HG03432 (cell line): ENCODE results near the gene CST4.
"Not testable (repeated sequence)": the region's sequence is repeated elsewhere in the genome, so short reads cannot be mapped to it uniquely, and the experiment has no call there.

Experiments used
- ATAC-seq: cut with Tn5 transposase; IDR thresholded peaks from one replicate; pipeline ENCODE4 v1.9.1; 2021; ENCODE audit warnings: mild to moderate bottlenecking, moderate library complexity; ENCODE audit not compliant: unreplicated experiment

The CST4 gene

GRCh38 chr20:23663180-23663579, 25.7 kb downstream of the CST4 start:
- ATAC-seq = no peak

- no peak for ATAC-seq
These were observed 26.5 kb downstream of the CST4 start for GRCh38 chr20:23662276-23662870.

GRCh38 chr20:23661002-23661429, 27.8 kb downstream of the CST4 start:
- no peak for ATAC-seq

GRCh38 chr20:23659989-23660837, 28.6 kb downstream of the CST4 start:
- no peak for ATAC-seq

- ATAC-seq = not testable (repeated sequence)
These were observed 29.2 kb downstream of the CST4 start for GRCh38 chr20:23659610-23659988.

- no peak for ATAC-seq
These were observed 29.7 kb downstream of the CST4 start for GRCh38 chr20:23658989-23659609.

- ATAC-seq = no peak
These were observed 30.5 kb downstream of the CST4 start for GRCh38 chr20:23658336-23658735.

GRCh38 chr20:23657202-23657601, 31.6 kb downstream of the CST4 start:
- no peak for ATAC-seq

GRCh38 chr20:23656372-23656771, 32.5 kb downstream of the CST4 start:
- ATAC-seq = no peak

GRCh38 chr20:23655491-23656211, 33.2 kb downstream of the CST4 start:
- no peak for ATAC-seq

GRCh38 chr20:23654717-23655116, 34.1 kb downstream of the CST4 start:
- ATAC-seq = no peak

- no peak for ATAC-seq
These were observed 34.8 kb downstream of the CST4 start for GRCh38 chr20:23654000-23654399.

- ATAC-seq = no peak
These were observed 35.4 kb downstream of the CST4 start for GRCh38 chr20:23653400-23653938.

- no peak for ATAC-seq
These were observed 35.9 kb downstream of the CST4 start for GRCh38 chr20:23652926-23653325.

GRCh38 chr20:23652371-23652770, 36.5 kb downstream of the CST4 start:
- no peak for ATAC-seq

- ATAC-seq = no peak
These were observed 37.7 kb downstream of the CST4 start for GRCh38 chr20:23651117-23651516.

- no peak for ATAC-seq
These were observed 38.9 kb downstream of the CST4 start for GRCh38 chr20:23649830-23650417.

GRCh38 chr20:23649242-23649641, 39.6 kb downstream of the CST4 start:
- ATAC-seq = no peak

- ATAC-seq = no peak
These were observed 41.5 kb downstream of the CST4 start for GRCh38 chr20:23647346-23647745.

GRCh38 chr20:23646106-23646873, 42.5 kb downstream of the CST4 start:
- ATAC-seq = no peak
